Upper lobe of right lung (tissue), 1 donor: ENCODE data around the gene SGF29. TPM values are rescaled to one million over a fixed set of nuclear protein-coding genes. Genes with fewer than 3 reads are reported as not detected.
"Not testable (repeated sequence)": the region's sequence is repeated elsewhere in the genome, so short reads cannot be mapped to it uniquely, and the experiment has no call there.

ENCODE experiments used
- ATAC-seq: fragments of 200-7000 bp; cut with Tn5 transposase; one replicate; pipeline ENCODE4 v1.9.1; 2020; ENCODE audit warnings: mild to moderate bottlenecking, moderate library complexity
- DNase-seq: peaks from one replicate; pipeline ENCODE4 v3.0.0-alpha.2; 2020
- H3K27ac ChIP-seq: fragments of 200-600 bp; one replicate; pipeline ENCODE4 v1.8.0; 2022
- H3K27me3 ChIP-seq: fragments of 200-600 bp; one replicate; pipeline ENCODE4 v1.8.0; 2022; ENCODE audit warnings: mild to moderate bottlenecking
- H3K36me3 ChIP-seq: fragments of 200-600 bp; one replicate; pipeline ENCODE4 v1.8.0; 2022
- H3K4me1 ChIP-seq: fragments of 200-600 bp; one replicate; pipeline ENCODE4 v1.8.0; 2022
- H3K4me3 ChIP-seq: fragments of 200-600 bp; one replicate; pipeline ENCODE4 v1.8.0; 2022; ENCODE audit warnings: mild to moderate bottlenecking
- H3K9me3 ChIP-seq: fragments of 200-600 bp; one replicate; pipeline ENCODE4 v1.8.0; 2022
- CTCF ChIP-seq: fragments of 200-600 bp; IDR thresholded peaks from one replicate; pipeline ENCODE4 v1.8.0; 2022; ENCODE audit warnings: antibody characterized with exemption
- intact Hi-C: fragments of 100-400 bp; cut with DNase I; formaldehyde crosslinking; loops from one replicate; pipeline ENCODE4 v1.11.0; 2022
- total RNA-seq: library from RNA; stranded (reverse); fragmentation: NEBNext Ultra II Directional; extraction: Animal tissue kit (Norgen Biotek cat#: 25700); gene quantifications from one replicate; pipeline ENCODE4 v1.2.1, GENCODE V29; 2021
- donor health status: DM: no; HTN: yes; CAD: no; lungs with severe emphysema.

SGF29 gene
- total RNA-seq, 1 donor from 2014 or later, result 33.5 TPM

- H3K27ac ChIP-seq, intact Hi-C loops, ATAC-seq, H3K36me3 ChIP-seq, H3K9me3 ChIP-seq, DNase-seq, H3K27me3 ChIP-seq, H3K4me3 ChIP-seq: not testable (repeated sequence)
- peaks cover 10% of the 10 kb centered on the region for H3K4me1 ChIP-seq
These were observed 47.9 kb downstream of the SGF29 start for GRCh38 chr16:28601589-28601988.

- ATAC-seq, DNase-seq, intact Hi-C loops: not testable (repeated sequence)
These were observed 48.3 kb downstream of the SGF29 start for GRCh38 chr16:28602062-28602461.

GRCh38 chr16:28602529-28602928, 48.8 kb downstream of the SGF29 start:
- no peak overlapping the region for H3K4me3 ChIP-seq
- peaks cover 5% of the 10 kb centered on the region for H3K36me3 ChIP-seq
- no peak for DNase-seq
- ATAC-seq, result no peak
- no peaks in the 10 kb centered on the region for H3K27me3 ChIP-seq
- intact Hi-C loops, result no loop called here
- TF ChIP-seq CTCF, result no peak
- peaks cover 4% of the 10 kb centered on the region for H3K4me1 ChIP-seq
- no peaks in the 10 kb centered on the region for H3K9me3 ChIP-seq
- no peak overlapping the region for H3K27ac ChIP-seq

More at GRCh38 chr16:28602062-28602461, 48.3 kb downstream of the SGF29 start:
- H3K27ac ChIP-seq, H3K9me3 ChIP-seq, H3K4me1 ChIP-seq, H3K36me3 ChIP-seq, H3K4me3 ChIP-seq, H3K27me3 ChIP-seq: not testable (repeated sequence)

- Histone ChIP-seq H3K27ac (no peak overlapping the region), H3K27me3 (no peaks in the 10 kb centered on the region), H3K36me3 (peaks cover 5% of the 10 kb centered on the region), H3K9me3 (no peaks in the 10 kb centered on the region), H3K4me3 (no peak overlapping the region), H3K4me1 (peaks cover 3% of the 10 kb centered on the region)
- ATAC-seq (no peak), DNase-seq (no peak)
- TF ChIP-seq CTCF, result no peak
- intact Hi-C loops, result no loop called here
These were observed 49.9 kb downstream of the SGF29 start for GRCh38 chr16:28603381-28604185.

- Histone ChIP-seq H3K27me3 (no peaks in the 10 kb centered on the region), H3K27ac (no peak overlapping the region), H3K36me3 (peaks cover 5% of the 10 kb centered on the region), H3K4me1 (peaks cover 3% of the 10 kb centered on the region), H3K4me3 (no peak overlapping the region), H3K9me3 (no peaks in the 10 kb centered on the region)
- DNase-seq, result no peak
- TF ChIP-seq CTCF, result no peak
- ATAC-seq, result no peak
- intact Hi-C loops, result no loop called here
These were observed 50.5 kb downstream of the SGF29 start for GRCh38 chr16:28604186-28604565.

GRCh38 chr16:28606291-28607115, 52.8 kb downstream of the SGF29 start:
- H3K36me3 ChIP-seq, result peaks cover 5% of the 10 kb centered on the region
- H3K4me3 ChIP-seq, result no peak overlapping the region
- H3K27me3 ChIP-seq, result no peaks in the 10 kb centered on the region
- TF ChIP-seq CTCF, result no peak
- peaks cover 10% of the 10 kb centered on the region for H3K4me1 ChIP-seq
- no peak overlapping the region for H3K27ac ChIP-seq
- H3K9me3 ChIP-seq, result no peaks in the 10 kb centered on the region
- DNase-seq, result peak; percentile 32
- intact Hi-C loops, result no loop called here
- ATAC-seq, result no peak
